Measurements from ENCODE around the gene GMPS. TPM values are rescaled to one million over a fixed set of nuclear protein-coding genes. Genes with fewer than 3 reads are reported as not detected.
A peak's percentile ranks its signal among the peaks of the same experiment; 100 is the strongest.
"Not testable (repeated sequence)": the region's sequence is repeated elsewhere in the genome, so short reads cannot be mapped to it uniquely, and the experiment has no call there.

GMPS gene
- total RNA-seq, 2 donors from 2014 or later = 18.5 to 20.2 TPM

- H3K36me3 ChIP-seq (replicated peaks in 1 of 2; ENCODE audit: insufficient read depth in 1 of 2, low read depth in 2 of 2) = no peaks in the 10 kb centered on the region
- WGBS, 2 donors = 27 to 29% methylated on average over 3 of the region's 3 CpGs
- peak overlapping the region in 2 of 4 donors; percentile 46 to 51 for H3K27ac ChIP-seq
- peak; percentile 52 for ATAC-seq
- no peaks in the 10 kb centered on the region for H3K9me3 ChIP-seq
- H3K27me3 ChIP-seq = no peaks in the 10 kb centered on the region
- intact Hi-C loops (cut with DNase I) = no loop called here
- no peak overlapping the region for H3K4me3 ChIP-seq
- peak in 2 of 4 donors; percentile 41 to 43 for DNase-seq
- TF ChIP-seq, protein P1, sequence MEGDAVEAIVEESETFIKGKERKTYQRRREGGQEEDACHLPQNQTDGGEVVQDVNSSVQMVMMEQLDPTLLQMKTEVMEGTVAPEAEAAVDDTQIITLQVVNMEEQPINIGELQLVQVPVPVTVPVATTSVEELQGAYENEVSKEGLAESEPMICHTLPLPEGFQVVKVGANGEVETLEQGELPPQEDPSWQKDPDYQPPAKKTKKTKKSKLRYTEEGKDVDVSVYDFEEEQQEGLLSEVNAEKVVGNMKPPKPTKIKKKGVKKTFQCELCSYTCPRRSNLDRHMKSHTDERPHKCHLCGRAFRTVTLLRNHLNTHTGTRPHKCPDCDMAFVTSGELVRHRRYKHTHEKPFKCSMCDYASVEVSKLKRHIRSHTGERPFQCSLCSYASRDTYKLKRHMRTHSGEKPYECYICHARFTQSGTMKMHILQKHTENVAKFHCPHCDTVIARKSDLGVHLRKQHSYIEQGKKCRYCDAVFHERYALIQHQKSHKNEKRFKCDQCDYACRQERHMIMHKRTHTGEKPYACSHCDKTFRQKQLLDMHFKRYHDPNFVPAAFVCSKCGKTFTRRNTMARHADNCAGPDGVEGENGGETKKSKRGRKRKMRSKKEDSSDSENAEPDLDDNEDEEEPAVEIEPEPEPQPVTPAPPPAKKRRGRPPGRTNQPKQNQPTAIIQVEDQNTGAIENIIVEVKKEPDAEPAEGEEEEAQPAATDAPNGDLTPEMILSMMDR (IDR thresholded peaks at IDR 0.05) = peak in 2 of 7 experiments; percentile 5 to 10
- TF ChIP-seq POLR2A (IDR thresholded peaks at IDR 0.05) = no peak
- H3K4me1 ChIP-seq = peaks cover 35% of the 10 kb centered on the region
Measured at GRCh38 chr3:155958676-155959075, 88.2 kb downstream of the GMPS start.

GRCh38 chr3:155960060-155960459 lies 89.6 kb downstream of the GMPS start:
- TF ChIP-seq, protein P1 (IDR thresholded peaks at IDR 0.05) = no peak
- no peak for TF ChIP-seq POLR2A (IDR thresholded peaks at IDR 0.05)
- no peak for ATAC-seq
- 83 to 84% methylated on average over 8 of the region's 8 CpGs for WGBS, 2 donors
- intact Hi-C loops (cut with DNase I) = no loop called here
- Histone ChIP-seq H3K9me3 (no peaks in the 10 kb centered on the region), H3K27ac (no peak overlapping the region), H3K27me3 (no peaks in the 10 kb centered on the region), H3K4me3 (no peak overlapping the region), H3K4me1 (peaks cover 35% of the 10 kb centered on the region), H3K36me3 (replicated peaks in 1 of 2; ENCODE audit: insufficient read depth in 1 of 2, low read depth in 2 of 2) (no peaks in the 10 kb centered on the region)
- no peak for DNase-seq

- H3K27ac ChIP-seq; DNase-seq; H3K4me3 ChIP-seq; ATAC-seq; intact Hi-C loops (cut with DNase I); H3K36me3 ChIP-seq (replicated peaks in 1 of 2; ENCODE audit: insufficient read depth in 1 of 2, low read depth in 2 of 2); H3K9me3 ChIP-seq; H3K27me3 ChIP-seq: not testable (repeated sequence)
- peaks cover 31% of the 10 kb centered on the region for H3K4me1 ChIP-seq
- WGBS, 2 donors = 93 to 94% methylated on average over 5 of the region's 5 CpGs
Measured at GRCh38 chr3:155961044-155961443, 90.6 kb downstream of the GMPS start.

GRCh38 chr3:155963570-155963969 lies 93.1 kb downstream of the GMPS start:
- WGBS, 2 donors = 81 to 88% methylated on average over 2 of the region's 2 CpGs
- intact Hi-C loops (cut with DNase I) = no loop called here
- no peaks in the 10 kb centered on the region for H3K36me3 ChIP-seq (replicated peaks in 1 of 2; ENCODE audit: insufficient read depth in 1 of 2, low read depth in 2 of 2)
- H3K9me3 ChIP-seq = no peaks in the 10 kb centered on the region
- ATAC-seq (no peak), DNase-seq (no peak)
- peaks cover 7% of the 10 kb centered on the region for H3K4me1 ChIP-seq
- no peak overlapping the region for H3K4me3 ChIP-seq
- TF ChIP-seq POLR2A (IDR thresholded peaks at IDR 0.05) = no peak
- TF ChIP-seq, protein P1 (IDR thresholded peaks at IDR 0.05) = no peak
- H3K27me3 ChIP-seq = no peaks in the 10 kb centered on the region
- no peak overlapping the region for H3K27ac ChIP-seq

- DNase-seq (no peak), ATAC-seq (no peak)
- WGBS, 2 donors = 78 to 96% methylated on average over 2 of the region's 2 CpGs
- TF ChIP-seq POLR2A (IDR thresholded peaks at IDR 0.05) = no peak
- TF ChIP-seq, protein P1 (IDR thresholded peaks at IDR 0.05) = no peak
- intact Hi-C loops (cut with DNase I) = no loop called here
- no peaks in the 10 kb centered on the region for H3K4me1 ChIP-seq
- no peaks in the 10 kb centered on the region for H3K27me3 ChIP-seq
- no peak overlapping the region for H3K27ac ChIP-seq
- no peaks in the 10 kb centered on the region for H3K9me3 ChIP-seq
- H3K36me3 ChIP-seq (replicated peaks in 1 of 2; ENCODE audit: insufficient read depth in 1 of 2, low read depth in 2 of 2) = no peaks in the 10 kb centered on the region
- H3K4me3 ChIP-seq = no peak overlapping the region
Measured at GRCh38 chr3:155970398-155970797, 99.9 kb downstream of the GMPS start.
